Activated T-cell treated with anti-CD3 and anti-CD28 coated beads for 24 hours (primary cell): ENCODE data around the gene DOCK1.

Source experiments
- DNase-seq: peaks from one replicate; pipeline ENCODE4 v3.0.0-alpha.2; 2020; ENCODE audit warnings: low read depth

Gene DOCK1

GRCh38 chr10:127012071-127012768, 107.0 kb downstream of the DOCK1 start:
- no peak for DNase-seq

DNA sequence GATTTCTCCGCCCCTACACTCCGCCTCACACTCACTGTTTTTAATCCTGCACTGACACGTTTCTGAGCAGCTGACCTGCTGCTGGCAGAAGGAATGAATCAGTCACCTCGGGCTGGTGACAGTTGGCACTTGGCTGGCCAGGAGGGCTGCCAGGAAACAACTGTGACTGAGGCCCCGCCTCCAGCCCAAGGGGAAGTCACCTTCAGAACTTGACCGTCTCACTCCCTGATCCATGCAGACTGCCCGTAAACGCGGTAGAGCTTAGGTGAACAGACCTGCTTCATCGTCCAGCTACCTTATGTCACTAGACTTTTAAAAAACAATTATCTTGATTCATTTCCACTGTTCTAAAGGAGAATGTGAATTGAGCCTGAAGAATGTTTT, 107.5 kb downstream of the DOCK1 start:
- DNase-seq, result no peak

DNA sequence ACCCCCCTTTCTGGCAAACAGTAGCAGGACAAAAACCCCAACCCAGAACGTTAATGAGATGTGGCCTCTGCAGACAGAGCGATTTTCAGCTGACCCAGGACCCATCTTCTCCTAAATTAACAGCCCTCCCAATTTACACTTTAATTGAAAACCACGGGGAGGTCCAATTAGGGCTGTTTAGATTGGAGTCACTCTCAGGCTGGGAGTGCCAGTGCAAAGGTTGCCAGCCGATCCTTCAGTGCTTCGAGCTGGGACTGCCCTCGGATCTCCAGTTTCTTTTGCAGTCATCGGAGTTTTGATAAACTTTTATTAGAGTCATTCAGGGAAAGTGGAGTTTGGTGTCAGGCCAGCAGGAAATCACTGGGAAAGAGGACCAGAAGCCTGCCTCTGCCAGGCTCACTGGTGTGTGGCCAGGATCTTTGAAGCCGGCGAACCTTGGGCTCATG, 108.0 kb downstream of the DOCK1 start:
- DNase-seq, result no peak

DNA sequence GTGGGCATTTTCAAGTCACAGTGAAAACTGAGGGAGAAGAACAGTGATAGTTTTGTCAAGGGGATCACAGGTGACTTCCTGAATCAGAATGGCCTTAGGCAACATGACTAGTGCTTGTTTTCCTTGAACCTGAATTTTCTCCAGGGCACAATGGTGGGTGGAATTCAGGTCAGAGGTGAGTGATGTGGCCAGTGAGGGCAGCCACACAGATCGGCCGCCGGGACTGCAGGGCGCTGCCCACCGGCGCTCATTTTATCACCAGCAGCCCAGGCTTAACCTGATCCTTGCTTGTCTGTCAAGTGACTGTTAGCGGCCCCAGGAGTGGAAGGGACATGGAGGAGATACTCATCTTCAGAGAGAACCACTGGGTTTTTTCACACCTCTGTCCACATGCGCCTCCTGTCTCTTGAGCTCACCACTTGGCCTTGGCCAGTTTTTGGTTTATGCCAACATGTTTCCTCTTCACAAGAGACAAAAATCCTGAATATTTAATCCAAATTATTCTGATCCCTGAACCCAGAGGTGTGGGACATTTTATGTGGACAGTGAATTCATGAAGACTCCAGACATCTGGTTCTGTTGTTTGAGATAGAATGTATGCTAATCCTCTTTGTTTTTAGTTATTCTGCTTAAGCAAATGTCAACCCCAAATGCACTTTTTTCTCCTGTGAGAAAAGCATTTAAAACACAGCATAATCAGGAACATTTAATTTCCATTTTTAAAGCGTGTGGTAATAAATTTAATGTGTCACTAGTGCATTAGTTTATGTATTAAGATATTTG, 108.7 kb downstream of the DOCK1 start:
- DNase-seq, result no peak

GRCh38 chr10:127014671-127015070, 109.4 kb downstream of the DOCK1 start:
- no peak for DNase-seq

DNA sequence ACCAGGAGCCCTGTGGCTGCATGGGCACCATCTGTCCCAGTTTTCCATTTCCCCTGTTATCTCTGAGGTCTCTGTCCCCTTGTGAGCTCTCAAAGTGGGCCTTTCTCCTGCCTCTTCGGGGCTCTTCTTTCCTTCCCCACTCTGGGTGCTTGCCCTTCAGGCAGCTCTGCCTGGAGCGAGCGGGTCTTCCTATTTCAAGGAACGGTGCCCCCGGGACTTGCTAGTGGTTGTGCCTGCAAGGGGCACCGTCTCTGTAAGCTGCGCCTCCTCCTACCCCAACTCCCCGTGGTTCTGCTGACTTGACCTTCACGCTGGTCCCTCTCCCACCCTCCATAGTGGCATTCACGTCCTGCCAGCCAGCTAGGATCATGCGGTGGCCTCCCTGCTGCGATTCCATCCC, 110.1 kb downstream of the DOCK1 start:
- DNase-seq, result no peak

GRCh38 chr10:127016331-127016730, 111.1 kb downstream of the DOCK1 start:
- DNase-seq, result no peak

- no peak for DNase-seq
Observed at GRCh38 chr10:127017541-127018297, 112.5 kb downstream of the DOCK1 start.

GRCh38 chr10:127018298-127018650, 113.0 kb downstream of the DOCK1 start:
- no peak for DNase-seq

- no peak for DNase-seq
Observed at GRCh38 chr10:127018766-127019165, 113.5 kb downstream of the DOCK1 start.

- DNase-seq, result no peak
Observed at GRCh38 chr10:127020260-127020659, 115.0 kb downstream of the DOCK1 start.

- DNase-seq, result no peak
Observed at GRCh38 chr10:127021801-127022200, 116.6 kb downstream of the DOCK1 start.

- DNase-seq, result no peak
Observed at GRCh38 chr10:127024685-127025435, 119.6 kb downstream of the DOCK1 start.

DNA sequence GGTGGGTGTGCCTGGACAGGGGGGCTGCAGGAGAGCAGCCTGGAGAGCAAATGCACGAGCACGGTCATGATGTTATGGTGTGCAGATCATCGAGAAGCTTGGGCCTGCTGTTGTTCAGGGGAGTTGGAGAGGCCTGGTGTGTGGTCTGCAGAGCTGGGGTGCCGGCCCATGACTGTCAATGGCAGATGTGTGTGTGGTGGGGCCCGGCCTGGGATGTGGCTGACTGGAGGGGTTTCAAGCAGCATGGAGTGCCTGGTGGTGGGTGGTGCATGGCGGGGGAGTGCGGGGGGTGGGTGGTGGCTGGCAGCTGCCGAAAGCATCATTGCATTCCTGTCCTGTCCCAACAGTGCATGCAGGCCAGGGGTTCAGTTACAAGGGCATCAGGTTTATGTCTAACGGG, 122.6 kb downstream of the DOCK1 start:
- no peak for DNase-seq

DNA sequence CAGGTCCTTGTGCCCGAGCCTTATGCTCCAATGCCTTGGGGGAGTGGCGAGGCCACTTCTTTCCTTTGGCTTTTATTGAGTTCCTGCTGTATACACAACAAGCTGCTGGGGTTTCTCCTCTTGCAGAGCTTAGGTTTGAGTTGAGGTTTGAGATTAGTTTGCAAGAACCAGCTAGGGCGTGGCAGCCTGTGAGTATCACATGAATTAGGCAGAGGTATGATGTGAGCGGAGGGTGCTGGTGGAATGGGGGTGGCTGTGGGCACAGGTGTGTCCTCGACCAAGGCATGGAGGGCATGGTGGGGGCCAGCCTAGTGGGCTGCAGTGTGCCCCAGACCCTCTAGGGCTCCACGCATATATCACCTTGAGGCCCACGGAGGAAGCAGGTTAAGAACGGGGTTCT, 123.3 kb downstream of the DOCK1 start:
- DNase-seq, result no peak

DNA sequence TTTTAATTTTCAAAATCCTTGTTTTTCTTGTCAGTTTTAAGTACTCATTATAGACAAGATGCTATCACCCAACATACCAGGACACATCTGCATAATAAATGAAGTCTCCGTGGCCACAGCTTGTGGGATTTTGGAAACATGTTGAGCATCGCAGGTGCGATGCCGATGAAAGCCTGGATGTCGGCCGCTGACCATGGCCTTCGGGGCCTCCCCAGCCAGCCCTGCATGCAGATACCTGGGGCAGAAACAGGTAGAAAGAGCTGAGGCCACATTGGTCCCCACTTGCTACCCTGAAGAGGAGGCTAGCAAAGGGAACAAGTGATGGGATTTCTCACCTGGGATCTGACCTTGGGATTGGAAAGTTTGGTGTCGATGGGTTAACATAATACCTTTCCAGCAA, 123.8 kb downstream of the DOCK1 start:
- no peak for DNase-seq

DNA sequence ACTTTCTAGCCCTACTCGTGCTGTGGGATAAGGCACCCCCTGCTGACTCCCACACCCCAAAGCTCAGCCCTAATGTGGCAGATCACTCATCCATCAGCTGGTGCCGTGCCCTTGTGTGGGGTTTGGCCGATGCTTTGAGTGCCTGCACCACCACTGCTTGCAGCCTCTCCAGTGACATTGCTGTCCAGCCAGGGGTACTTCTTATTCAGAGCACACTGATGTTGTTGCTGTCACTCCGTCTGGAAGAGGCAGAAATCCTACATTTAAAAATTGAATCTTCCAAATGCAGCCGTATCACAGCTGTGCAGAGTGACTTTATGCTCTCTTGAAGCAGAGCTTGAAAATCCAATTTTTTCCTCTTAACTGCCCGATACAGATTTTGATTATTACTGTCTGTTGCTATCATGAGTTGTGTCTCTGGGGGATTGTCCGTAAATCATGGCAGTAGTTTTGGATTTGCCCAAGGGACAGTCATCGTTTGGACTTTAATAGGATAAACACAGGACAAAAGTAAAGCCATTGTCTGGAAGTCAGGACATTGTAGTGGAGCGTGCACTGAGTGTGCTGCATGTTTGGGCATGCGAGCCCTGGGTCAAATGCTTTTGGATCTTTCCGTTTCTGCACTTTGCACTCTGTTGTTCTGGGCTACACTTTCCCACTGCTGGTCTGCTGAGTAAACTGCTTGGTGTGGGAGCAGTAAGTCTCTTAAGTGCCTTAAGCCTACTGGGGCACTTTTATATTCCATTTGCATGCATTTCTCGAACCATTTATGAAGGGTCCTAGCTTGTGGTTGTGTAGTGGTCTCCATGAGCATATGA, 128.2 kb downstream of the DOCK1 start:
- DNase-seq, result no peak

GRCh38 chr10:127034034-127034633, 128.9 kb downstream of the DOCK1 start:
- DNase-seq, result no peak

- no peak for DNase-seq
Observed at GRCh38 chr10:127034790-127035189, 129.6 kb downstream of the DOCK1 start.

- no peak for DNase-seq
Observed at GRCh38 chr10:127035827-127036226, 130.6 kb downstream of the DOCK1 start.

GRCh38 chr10:127036987-127037386, 131.8 kb downstream of the DOCK1 start:
- no peak for DNase-seq
